ENCODE results near the gene DHFR2. TPM values are rescaled to one million over a fixed set of nuclear protein-coding genes. Genes with fewer than 3 reads are reported as not detected.

DHFR2 gene
- total RNA-seq, 3 donors from 2014 or later: 5.4 to 9.1 (median 6.2) TPM

DNA sequence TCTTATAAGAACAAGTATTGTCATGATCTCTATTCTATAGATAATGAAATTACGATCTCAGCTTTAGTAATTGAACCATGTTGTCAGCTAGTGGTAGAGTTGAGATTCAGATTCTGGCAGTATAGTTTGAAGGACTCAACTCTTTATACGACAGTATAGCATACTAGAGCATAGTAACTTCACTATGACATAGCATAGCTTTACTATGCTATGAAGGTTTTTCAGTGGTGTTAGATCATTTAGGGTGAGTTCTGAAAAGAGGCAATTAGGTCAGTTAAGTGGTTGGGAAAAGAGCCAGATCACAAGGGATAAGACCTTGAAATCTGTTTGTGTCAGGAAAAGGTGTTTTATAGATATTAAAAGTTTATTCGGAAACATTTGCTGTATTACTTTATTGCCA lies 42.4 kb downstream of the DHFR2 start:
- no peaks in the 10 kb centered on the region for H3K9me3 ChIP-seq
- TF ChIP-seq, protein P1, sequence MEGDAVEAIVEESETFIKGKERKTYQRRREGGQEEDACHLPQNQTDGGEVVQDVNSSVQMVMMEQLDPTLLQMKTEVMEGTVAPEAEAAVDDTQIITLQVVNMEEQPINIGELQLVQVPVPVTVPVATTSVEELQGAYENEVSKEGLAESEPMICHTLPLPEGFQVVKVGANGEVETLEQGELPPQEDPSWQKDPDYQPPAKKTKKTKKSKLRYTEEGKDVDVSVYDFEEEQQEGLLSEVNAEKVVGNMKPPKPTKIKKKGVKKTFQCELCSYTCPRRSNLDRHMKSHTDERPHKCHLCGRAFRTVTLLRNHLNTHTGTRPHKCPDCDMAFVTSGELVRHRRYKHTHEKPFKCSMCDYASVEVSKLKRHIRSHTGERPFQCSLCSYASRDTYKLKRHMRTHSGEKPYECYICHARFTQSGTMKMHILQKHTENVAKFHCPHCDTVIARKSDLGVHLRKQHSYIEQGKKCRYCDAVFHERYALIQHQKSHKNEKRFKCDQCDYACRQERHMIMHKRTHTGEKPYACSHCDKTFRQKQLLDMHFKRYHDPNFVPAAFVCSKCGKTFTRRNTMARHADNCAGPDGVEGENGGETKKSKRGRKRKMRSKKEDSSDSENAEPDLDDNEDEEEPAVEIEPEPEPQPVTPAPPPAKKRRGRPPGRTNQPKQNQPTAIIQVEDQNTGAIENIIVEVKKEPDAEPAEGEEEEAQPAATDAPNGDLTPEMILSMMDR (IDR thresholded peaks at IDR 0.05): no peak
- ATAC-seq: no peak
- no peaks in the 10 kb centered on the region for H3K4me1 ChIP-seq (ENCODE audit: low read depth)
- no peaks in the 10 kb centered on the region for H3K36me3 ChIP-seq (ENCODE audit: low read depth)
- DNase-seq: no peak
- H3K4me3 ChIP-seq: no peak overlapping the region
- intact Hi-C loops (cut with DNase I, micrococcal nuclease): no loop called here

DNA sequence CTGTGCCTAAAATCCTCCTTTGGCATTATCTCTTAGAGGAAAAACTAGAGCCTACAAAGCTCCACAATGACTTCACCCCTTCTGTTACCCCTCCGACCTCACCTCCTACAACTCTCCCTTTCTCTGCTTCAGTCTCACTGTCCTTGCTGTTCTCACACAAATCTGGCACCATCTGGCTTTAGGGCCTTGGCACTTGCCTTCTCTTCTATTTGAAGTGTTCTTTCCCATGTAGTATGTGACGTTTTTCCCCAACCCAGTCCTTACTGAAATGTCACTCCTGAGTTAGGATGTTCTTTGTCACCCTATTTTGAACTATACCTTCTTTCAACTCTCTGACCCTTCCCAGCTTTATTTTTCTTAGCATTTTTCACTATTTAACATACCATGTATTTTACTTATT lies 43.1 kb downstream of the DHFR2 start:
- DNase-seq (no peak), ATAC-seq (no peak)
- Histone ChIP-seq H3K4me3 (no peak overlapping the region), H3K36me3 (ENCODE audit: low read depth) (no peaks in the 10 kb centered on the region), H3K4me1 (ENCODE audit: low read depth) (no peaks in the 10 kb centered on the region), H3K9me3 (no peaks in the 10 kb centered on the region)
- intact Hi-C loops (cut with DNase I, micrococcal nuclease): no loop called here
- TF ChIP-seq, protein P1 (IDR thresholded peaks at IDR 0.05): no peak

DNA sequence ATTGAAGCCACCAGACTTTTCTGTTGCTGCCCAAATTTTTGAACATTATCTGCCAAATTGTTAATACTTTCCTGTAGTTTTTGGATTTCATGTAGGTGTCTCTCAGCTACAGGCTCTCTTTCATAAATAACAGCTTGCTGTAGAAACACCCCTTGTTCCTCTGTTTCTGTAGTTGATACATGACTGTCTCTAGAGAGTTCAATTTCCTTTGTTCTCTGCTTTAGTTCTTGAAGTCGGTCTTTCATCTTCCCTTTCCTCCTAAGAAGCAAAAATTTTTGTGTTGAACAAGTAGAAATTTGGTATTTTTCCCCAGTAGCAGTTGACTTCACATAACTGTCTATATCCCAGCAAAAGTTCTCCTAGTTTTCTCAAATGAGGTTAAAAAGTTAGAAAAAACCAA lies 47.7 kb downstream of the DHFR2 start:
- DNase-seq (no peak), ATAC-seq (no peak)
- Histone ChIP-seq H3K4me1 (ENCODE audit: low read depth) (no peaks in the 10 kb centered on the region), H3K9me3 (no peaks in the 10 kb centered on the region), H3K36me3 (ENCODE audit: low read depth) (no peaks in the 10 kb centered on the region), H3K4me3 (no peak overlapping the region)
- TF ChIP-seq, protein P1 (IDR thresholded peaks at IDR 0.05): no peak
- intact Hi-C loops (cut with DNase I, micrococcal nuclease): no loop called here

DNA sequence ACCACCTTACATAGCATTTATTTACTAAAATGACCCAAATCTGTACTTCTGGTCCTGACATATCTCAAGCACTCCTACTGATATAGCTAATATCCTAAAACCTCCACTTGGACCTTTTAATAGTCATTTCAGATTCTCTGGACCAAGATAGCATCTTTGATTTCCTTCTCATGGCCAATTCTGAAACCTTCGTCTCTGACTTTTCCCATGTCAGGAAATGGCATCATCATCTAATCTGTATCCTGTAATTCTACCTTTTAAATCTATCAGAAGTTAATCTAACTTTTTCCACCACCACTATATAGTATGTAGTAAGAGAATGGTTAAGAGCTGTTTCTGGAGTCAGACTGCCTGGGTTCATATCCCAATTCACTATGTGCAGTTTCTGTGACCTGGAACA lies 50.5 kb downstream of the DHFR2 start:
- no peak for DNase-seq
- ATAC-seq: no peak
- TF ChIP-seq, protein P1 (IDR thresholded peaks at IDR 0.05): no peak
- no peaks in the 10 kb centered on the region for H3K9me3 ChIP-seq
- intact Hi-C loops (cut with DNase I, micrococcal nuclease): no loop called here
- no peaks in the 10 kb centered on the region for H3K36me3 ChIP-seq (ENCODE audit: low read depth)
- H3K4me3 ChIP-seq: no peak overlapping the region
- no peaks in the 10 kb centered on the region for H3K4me1 ChIP-seq (ENCODE audit: low read depth)

DNA sequence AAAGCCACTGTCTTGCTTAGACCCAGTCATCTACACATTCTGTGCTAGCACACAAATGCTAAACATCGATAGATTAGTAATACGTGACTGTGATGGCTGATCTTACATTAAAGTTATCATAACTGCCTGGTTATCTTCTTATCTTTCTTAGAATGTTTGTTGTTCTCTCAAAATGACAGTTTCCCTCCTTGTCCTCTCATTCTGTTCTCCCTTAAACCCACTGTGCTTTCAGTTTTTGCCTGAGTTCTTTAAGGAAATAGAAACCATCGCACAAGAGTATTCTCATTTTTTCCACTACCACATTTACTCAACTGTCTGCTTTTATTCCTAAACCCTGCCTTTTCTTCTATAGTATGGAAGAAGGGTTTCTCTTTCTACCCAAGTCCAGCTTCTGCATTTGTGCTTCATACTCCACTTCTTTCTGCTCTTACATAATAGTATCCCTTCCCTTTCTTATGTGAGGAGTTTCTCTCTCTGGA lies 51.4 kb downstream of the DHFR2 start:
- TF ChIP-seq, protein P1 (IDR thresholded peaks at IDR 0.05): no peak
- no peaks in the 10 kb centered on the region for H3K36me3 ChIP-seq (ENCODE audit: low read depth)
- intact Hi-C loops (cut with DNase I, micrococcal nuclease): no loop called here
- no peaks in the 10 kb centered on the region for H3K4me1 ChIP-seq (ENCODE audit: low read depth)
- H3K9me3 ChIP-seq: no peaks in the 10 kb centered on the region
- no peak overlapping the region for H3K4me3 ChIP-seq
- DNase-seq: no peak
- peak; percentile 30 for ATAC-seq

DNA sequence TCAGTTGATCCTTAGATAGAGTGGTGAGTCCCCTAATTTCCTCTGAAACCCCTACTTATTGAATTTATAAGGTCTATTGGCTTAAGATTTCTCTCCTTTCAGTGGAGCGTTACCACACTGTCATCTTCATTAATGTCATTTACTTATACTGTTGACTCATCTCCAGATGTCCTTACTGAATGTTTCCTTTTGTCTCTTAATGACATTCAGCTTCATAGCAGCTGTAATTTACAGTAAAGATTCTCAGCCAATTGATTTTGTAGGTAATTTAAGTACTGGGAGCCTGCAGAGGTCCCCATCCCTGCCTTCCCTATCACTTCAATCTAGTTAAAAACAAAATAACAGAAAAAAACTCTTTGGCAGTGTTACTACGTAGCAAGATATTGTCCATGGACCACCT lies 53.1 kb downstream of the DHFR2 start:
- ATAC-seq (no peak), DNase-seq (no peak)
- intact Hi-C loops (cut with DNase I, micrococcal nuclease): loop anchor here in 1 of 2 donors (10.0 kb wide), 1 partner anchor 55 kb away; the partner anchor contains the start of genes DHFR2 and NSUN3
- no peaks in the 10 kb centered on the region for H3K4me1 ChIP-seq (ENCODE audit: low read depth)
- no peaks in the 10 kb centered on the region for H3K9me3 ChIP-seq
- TF ChIP-seq, protein P1 (IDR thresholded peaks at IDR 0.05): no peak
- no peaks in the 10 kb centered on the region for H3K36me3 ChIP-seq (ENCODE audit: low read depth)
- H3K4me3 ChIP-seq: no peak overlapping the region
